Peyer's patch (tissue), 4 donors: ENCODE results near the gene GADL1.

Experiments
- CTCF ChIP-seq, 6 experiments: fragments of 450-650 bp in 4 of 6; fragments of 200-600 bp in 2 of 6; sonication (generic) in 1 of 6; IDR thresholded peaks; one replicate each; pipeline ENCODE4 v1.5.1; 2017 to 2019; ENCODE audit warnings: antibody characterized with exemption in 6 of 6, mild to moderate bottlenecking in 3 of 6, moderate library complexity in 1 of 6
- POLR2A ChIP-seq, 2 donors: fragments of 450-650 bp; IDR thresholded peaks; one replicate each; pipeline ENCODE4 v1.5.1; 2017; ENCODE audit warnings: antibody characterized with exemption in 2 of 2, mild to moderate bottlenecking in 2 of 2, moderate library complexity in 2 of 2

- no peak for TF ChIP-seq CTCF (IDR thresholded peaks at IDR 0.05)
- TF ChIP-seq POLR2A (IDR thresholded peaks at IDR 0.05) = no peak
Measured at GRCh38 chr3:30743641-30744317, 150.7 kb downstream of the GADL1 start.
